ENCODE data around the gene GGA3. TPM values are rescaled to one million over a fixed set of nuclear protein-coding genes. Genes with fewer than 3 reads are reported as not detected.

The GGA3 gene
- total and polyA plus RNA-seq, 11 donors: 13.0 to 31.0 (median 22.4) TPM

GRCh38 chr17:75277664-75278071 lies 16.3 kb upstream of the GGA3 start:
- TF ChIP-seq POLR2A (IDR thresholded peaks at IDR 0.05): no peak
- 87 to 97% (median 88%) methylated on average over 6 of the region's 6 CpGs for WGBS, 4 donors
- Histone ChIP-seq H3K27ac (no peak overlapping the region), H3K4me1 (peaks cover 0 to 11% (median 6%) of the 10 kb centered on the region in 12 donors), H3K27me3 (no peaks in the 10 kb centered on the region), H3K36me3 (peaks cover 0 to 66% (median 18%) of the 10 kb centered on the region in 9 donors), H3K9me3 (no peaks in the 10 kb centered on the region), H3K4me3 (no peak overlapping the region)
- intact Hi-C loops (cut with DNase I): loop anchor here in 1 of 10 donors (10.0 kb wide), 1 partner anchor 57 kb away; no protein-coding TSS in a partner anchor
- DNase-seq (no peak), ATAC-seq (no peak)

GRCh38 chr17:75273977-75274708 lies 12.7 kb upstream of the GGA3 start:
- no peak for TF ChIP-seq POLR2A (IDR thresholded peaks at IDR 0.05)
- TF ChIP-seq, protein P1, sequence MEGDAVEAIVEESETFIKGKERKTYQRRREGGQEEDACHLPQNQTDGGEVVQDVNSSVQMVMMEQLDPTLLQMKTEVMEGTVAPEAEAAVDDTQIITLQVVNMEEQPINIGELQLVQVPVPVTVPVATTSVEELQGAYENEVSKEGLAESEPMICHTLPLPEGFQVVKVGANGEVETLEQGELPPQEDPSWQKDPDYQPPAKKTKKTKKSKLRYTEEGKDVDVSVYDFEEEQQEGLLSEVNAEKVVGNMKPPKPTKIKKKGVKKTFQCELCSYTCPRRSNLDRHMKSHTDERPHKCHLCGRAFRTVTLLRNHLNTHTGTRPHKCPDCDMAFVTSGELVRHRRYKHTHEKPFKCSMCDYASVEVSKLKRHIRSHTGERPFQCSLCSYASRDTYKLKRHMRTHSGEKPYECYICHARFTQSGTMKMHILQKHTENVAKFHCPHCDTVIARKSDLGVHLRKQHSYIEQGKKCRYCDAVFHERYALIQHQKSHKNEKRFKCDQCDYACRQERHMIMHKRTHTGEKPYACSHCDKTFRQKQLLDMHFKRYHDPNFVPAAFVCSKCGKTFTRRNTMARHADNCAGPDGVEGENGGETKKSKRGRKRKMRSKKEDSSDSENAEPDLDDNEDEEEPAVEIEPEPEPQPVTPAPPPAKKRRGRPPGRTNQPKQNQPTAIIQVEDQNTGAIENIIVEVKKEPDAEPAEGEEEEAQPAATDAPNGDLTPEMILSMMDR (IDR thresholded peaks at IDR 0.05): no peak
- Histone ChIP-seq H3K9me3 (no peaks in the 10 kb centered on the region), H3K4me1 (peaks cover 0 to 33% (median 22%) of the 10 kb centered on the region in 12 donors), H3K36me3 (peaks cover 0 to 43% (median 8%) of the 10 kb centered on the region in 9 donors), H3K4me3 (no peak overlapping the region), H3K27ac (no peak overlapping the region), H3K27me3 (no peaks in the 10 kb centered on the region)
- DNase-seq (no peak), ATAC-seq (no peak)
- intact Hi-C loops (cut with DNase I): loop anchor here in 2 of 10 donors (5.0 to 10.0 kb wide), 3 partner anchors 61 to 313 kb away; partner anchors contain the start of gene MYO15B (in 1 of the 2)
- WGBS, 4 donors: 66 to 75% (median 70%) methylated on average over 7 of the region's 7 CpGs

- ATAC-seq: no peak
- WGBS, 4 donors: 46 to 68% (median 58%) methylated on average over 2 to 3 of the region's 3 CpGs
- peaks cover 0 to 39% (median 22%) of the 10 kb centered on the region in 12 donors for H3K4me1 ChIP-seq
- H3K4me3 ChIP-seq: no peak overlapping the region
- DNase-seq: no peak
- intact Hi-C loops (cut with DNase I): loop anchor here in 2 of 10 donors (5.0 to 10.0 kb wide), 3 partner anchors 62 to 314 kb away; partner anchors contain the start of gene MYO15B (in 1 of the 2)
- no peaks in the 10 kb centered on the region for H3K27me3 ChIP-seq
- no peaks in the 10 kb centered on the region for H3K9me3 ChIP-seq
- H3K27ac ChIP-seq: peak overlapping the region in 2 of 12 donors; percentile 2 to 92
- peaks cover 0 to 30% (median 3%) of the 10 kb centered on the region in 9 donors for H3K36me3 ChIP-seq
- TF ChIP-seq, protein P1 (IDR thresholded peaks at IDR 0.05): no peak
- TF ChIP-seq POLR2A (IDR thresholded peaks at IDR 0.05): no peak
These were observed 11.4 kb upstream of the GGA3 start for GRCh38 chr17:75272848-75273184.

- TF ChIP-seq, protein P1 (IDR thresholded peaks at IDR 0.05): no peak
- TF ChIP-seq POLR2A (IDR thresholded peaks at IDR 0.05): no peak
- Histone ChIP-seq H3K4me1 (peaks cover 0 to 45% (median 22%) of the 10 kb centered on the region in 12 donors), H3K4me3 (peak overlapping the region; percentile 62 to 99 (median 95)), H3K36me3 (peaks cover 0 to 28% (median 3%) of the 10 kb centered on the region in 9 donors), H3K27me3 (no peaks in the 10 kb centered on the region), H3K27ac (peak overlapping the region in 10 of 12 donors; percentile 84 to 98 (median 93)), H3K9me3 (no peaks in the 10 kb centered on the region)
- WGBS, 4 donors: 33 to 55% (median 51%) methylated on average over 10 to 24 of the region's 24 CpGs
- peak; percentile 43 to 84 (median 76) for DNase-seq
- intact Hi-C loops (cut with DNase I): loop anchor here in 2 of 10 donors (2.0 to 10.0 kb wide), 4 partner anchors 63 to 315 kb away; partner anchors contain the start of gene MYO15B (in 1 of the 2)
- peak; percentile 25 to 49 (median 39) for ATAC-seq
These were observed 10.8 kb upstream of the GGA3 start for GRCh38 chr17:75271955-75272847.

Measured in heart left ventricle (tissue), 16 donors.